ENCODE measurements around the gene PAF1. TPM values are rescaled to one million over a fixed set of nuclear protein-coding genes. Genes with fewer than 3 reads are reported as not detected.
A peak's percentile ranks its signal among the peaks of the same experiment; 100 is the strongest.

The PAF1 gene
- total and polyA plus RNA-seq, 12 donors, result 46.8 to 86.9 (median 52.9) TPM

DNA sequence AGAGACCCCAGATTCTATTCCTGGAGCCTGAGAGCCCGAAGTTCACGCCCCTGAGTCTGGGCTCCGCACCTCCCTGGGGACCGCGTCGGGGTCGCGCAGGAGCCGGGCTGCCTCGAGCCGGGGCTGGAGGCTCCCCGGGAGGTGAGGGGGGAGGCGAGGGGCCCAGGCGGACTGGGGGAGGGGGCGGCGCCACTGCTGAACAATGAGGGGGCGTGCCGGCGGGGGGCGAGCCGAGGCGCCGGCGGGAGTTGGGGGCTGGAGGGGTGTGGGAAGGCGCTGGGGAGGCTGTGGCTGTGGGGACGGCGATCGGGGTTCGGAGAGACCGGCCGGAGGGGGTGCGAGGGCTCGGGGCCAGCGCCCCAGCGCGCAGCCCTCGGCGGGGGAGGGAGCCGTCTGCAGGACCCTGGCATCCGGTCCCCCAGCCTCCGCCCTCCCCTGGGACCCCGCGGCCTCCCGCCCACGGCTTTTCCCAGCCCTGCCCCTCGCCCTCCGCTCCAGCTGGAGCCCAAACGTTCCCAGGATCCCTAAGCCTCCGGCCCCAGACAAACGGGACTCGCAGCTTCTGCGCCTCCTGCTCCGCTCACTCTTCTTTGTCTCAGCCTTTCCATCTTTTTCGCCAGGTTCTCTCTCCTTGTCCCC, 22.5 kb upstream of the PAF1 start:
- intact Hi-C loops (cut with DNase I), result no loop called here
- WGBS, 4 donors, result 3 to 13% (median 5%) methylated on average over 11 to 52 of the region's 54 CpGs

DNA sequence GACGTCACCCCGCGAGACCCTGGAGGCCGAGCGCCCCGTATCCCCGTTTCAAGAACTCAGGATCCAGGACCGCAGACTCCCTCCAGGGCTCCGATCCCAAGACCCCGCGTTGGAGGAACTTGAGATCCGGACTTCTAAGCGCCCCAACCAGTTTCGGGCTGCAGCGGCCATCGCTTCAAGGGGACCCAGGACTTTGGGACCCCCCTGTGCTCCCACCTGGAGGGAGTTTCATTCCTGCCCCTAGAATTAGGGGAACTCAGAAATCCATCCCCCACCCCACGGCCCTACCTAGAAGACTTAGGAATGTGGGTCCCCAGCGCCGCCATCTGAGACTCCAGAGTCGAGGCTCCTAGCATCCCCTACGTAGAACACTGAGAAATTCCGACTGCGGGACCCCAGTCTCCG, 22.0 kb upstream of the PAF1 start:
- intact Hi-C loops (cut with DNase I), result no loop called here
- H3K4me1 ChIP-seq (replicated peaks in 1 of 2), result peaks cover 8 to 24% of the 10 kb centered on the region in 2 donors
- TF ChIP-seq, protein P1, sequence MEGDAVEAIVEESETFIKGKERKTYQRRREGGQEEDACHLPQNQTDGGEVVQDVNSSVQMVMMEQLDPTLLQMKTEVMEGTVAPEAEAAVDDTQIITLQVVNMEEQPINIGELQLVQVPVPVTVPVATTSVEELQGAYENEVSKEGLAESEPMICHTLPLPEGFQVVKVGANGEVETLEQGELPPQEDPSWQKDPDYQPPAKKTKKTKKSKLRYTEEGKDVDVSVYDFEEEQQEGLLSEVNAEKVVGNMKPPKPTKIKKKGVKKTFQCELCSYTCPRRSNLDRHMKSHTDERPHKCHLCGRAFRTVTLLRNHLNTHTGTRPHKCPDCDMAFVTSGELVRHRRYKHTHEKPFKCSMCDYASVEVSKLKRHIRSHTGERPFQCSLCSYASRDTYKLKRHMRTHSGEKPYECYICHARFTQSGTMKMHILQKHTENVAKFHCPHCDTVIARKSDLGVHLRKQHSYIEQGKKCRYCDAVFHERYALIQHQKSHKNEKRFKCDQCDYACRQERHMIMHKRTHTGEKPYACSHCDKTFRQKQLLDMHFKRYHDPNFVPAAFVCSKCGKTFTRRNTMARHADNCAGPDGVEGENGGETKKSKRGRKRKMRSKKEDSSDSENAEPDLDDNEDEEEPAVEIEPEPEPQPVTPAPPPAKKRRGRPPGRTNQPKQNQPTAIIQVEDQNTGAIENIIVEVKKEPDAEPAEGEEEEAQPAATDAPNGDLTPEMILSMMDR (IDR thresholded peaks at IDR 0.05), result peak in 1 of 6 experiments; percentile 9
- TF ChIP-seq POLR2A (IDR thresholded peaks at IDR 0.05), result peak in 1 of 2 donors; percentile 21
- H3K36me3 ChIP-seq (replicated peaks in 1 of 2), result peaks cover 0 to 16% of the 10 kb centered on the region in 2 donors
- H3K9me3 ChIP-seq (replicated peaks in 1 of 3), result no peaks in the 10 kb centered on the region
- H3K27me3 ChIP-seq, result no peaks in the 10 kb centered on the region
- 0% methylated on average over 15 to 24 of the region's 24 CpGs; no CpG with 5 or more reads in 1 of the 4 donors for WGBS, 4 donors
- peak overlapping the region in 3 of 4 donors; percentile 60 to 75 (median 74) for H3K4me3 ChIP-seq
- DNase-seq, result peak in 3 of 7 donors; percentile 59 to 78 (median 75)
- H3K27ac ChIP-seq, result peak overlapping the region in 4 of 5 donors; percentile 52 to 93 (median 72)

More for the DNA sequence above, 22.5 kb upstream of the PAF1 start:
- Histone ChIP-seq H3K4me1 (replicated peaks in 1 of 2) (peaks cover 8 to 24% of the 10 kb centered on the region in 2 donors), H3K9me3 (replicated peaks in 1 of 3) (no peaks in the 10 kb centered on the region), H3K27ac (peak overlapping the region in 4 of 5 donors; percentile 52 to 93 (median 72)), H3K4me3 (peak overlapping the region in 3 of 4 donors; percentile 60 to 75 (median 74)), H3K36me3 (replicated peaks in 1 of 2) (peaks cover 0 to 13% of the 10 kb centered on the region in 2 donors), H3K27me3 (no peaks in the 10 kb centered on the region)
- DNase-seq, result peak in 6 of 7 donors; percentile 44 to 72 (median 62)
- no peak for TF ChIP-seq POLR2A (IDR thresholded peaks at IDR 0.05)
- TF ChIP-seq, protein P1 (IDR thresholded peaks at IDR 0.05), result no peak

DNA sequence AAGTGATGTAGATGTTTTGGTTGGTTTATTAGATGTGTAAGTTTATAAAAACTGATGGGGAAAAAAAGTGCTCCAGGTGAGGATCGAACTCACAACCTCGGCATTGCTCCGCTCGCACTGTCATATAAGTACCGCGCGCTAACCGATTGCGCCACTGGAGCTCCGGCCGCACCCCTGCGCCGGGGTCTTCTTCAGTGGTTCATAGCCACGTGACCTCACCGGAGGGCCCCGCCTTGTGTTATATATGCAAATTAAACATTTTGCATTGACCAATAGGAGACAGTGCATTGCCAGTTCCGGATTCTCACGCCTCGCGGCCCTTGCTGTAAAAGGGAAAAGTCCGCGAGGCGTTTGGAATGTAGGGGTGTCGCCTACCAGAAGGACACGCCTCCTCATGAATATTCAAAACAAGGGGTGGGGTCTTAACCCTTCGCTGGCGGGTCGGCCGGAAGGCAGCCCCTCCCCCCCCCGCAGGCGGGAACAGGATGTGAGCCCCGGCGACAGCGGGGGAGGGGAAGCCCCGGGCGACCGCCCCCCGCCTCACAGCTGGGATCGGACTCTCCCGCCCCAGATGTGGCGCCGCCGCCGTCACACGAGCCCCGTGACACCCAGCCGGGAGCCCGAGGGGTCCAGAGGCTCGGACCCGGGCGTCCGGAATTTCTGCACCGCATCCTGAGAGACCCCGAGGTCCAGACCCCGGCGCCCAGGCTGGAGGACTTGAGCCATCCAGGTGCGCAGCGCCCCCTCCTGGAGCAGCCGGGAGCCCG, 21.4 kb upstream of the PAF1 start, which contains the start of gene PLEKHG2:
Gene PLEKHG2 (plus strand): TSS at position 570 of the 767 bp plus-strand sequence. CDS start 1,418 bp downstream, outside the sequence.
- intact Hi-C loops (cut with DNase I), result no loop called here
- Histone ChIP-seq H3K27ac (peak within 1 kb of the TSS; percentile 89 to 96 (median 93)), H3K9me3 (replicated peaks in 1 of 3) (no peaks in the 10 kb centered on the region), H3K27me3 (no peaks in the 10 kb centered on the region), H3K4me3 (peak within 1 kb of the TSS in 3 of 4 donors; percentile 60 to 95 (median 74)), H3K4me1 (replicated peaks in 1 of 2) (peaks cover 8 to 24% of the 10 kb centered on the region in 2 donors), H3K36me3 (replicated peaks in 1 of 2) (peaks cover 0 to 16% of the 10 kb centered on the region in 2 donors)
- WGBS, 4 donors, result 0 to 1% (median 0%) methylated on average over 25 to 60 of the region's 60 CpGs
- TF ChIP-seq, protein P1 (IDR thresholded peaks at IDR 0.05), result peak; percentile 70 to 78 (median 78)
- TF ChIP-seq POLR2A (IDR thresholded peaks at IDR 0.05), result peak; percentile 89 to 97
- DNase-seq, result peak; percentile 92 to 99 (median 98)

DNA sequence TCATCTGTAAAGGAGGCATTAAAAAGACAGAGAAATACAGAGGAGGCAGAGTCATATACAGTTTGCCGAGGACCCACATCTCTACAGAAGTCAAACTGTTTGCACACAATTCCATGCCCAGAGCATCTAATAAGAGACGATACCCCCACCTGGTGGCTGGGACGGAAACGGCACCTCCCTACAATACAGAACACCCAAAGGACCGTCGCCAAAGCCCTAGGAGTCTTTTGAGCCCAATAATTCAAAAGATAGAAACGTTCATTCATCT, 20.9 kb upstream of the PAF1 start:
- Histone ChIP-seq H3K36me3 (replicated peaks in 1 of 2) (peaks cover 0 to 16% of the 10 kb centered on the region in 2 donors), H3K9me3 (replicated peaks in 1 of 3) (no peaks in the 10 kb centered on the region), H3K27me3 (no peaks in the 10 kb centered on the region), H3K4me3 (peak overlapping the region in 1 of 4 donors; percentile 95), H3K27ac (peak overlapping the region; percentile 89 to 96 (median 93)), H3K4me1 (replicated peaks in 1 of 2) (peaks cover 8 to 24% of the 10 kb centered on the region in 2 donors)
- WGBS, 4 donors, result 0 to 1% (median 0%) methylated on average over 7 of the region's 7 CpGs
- intact Hi-C loops (cut with DNase I), result no loop called here
- TF ChIP-seq POLR2A (IDR thresholded peaks at IDR 0.05), result no peak
- TF ChIP-seq, protein P1 (IDR thresholded peaks at IDR 0.05), result peak; percentile 83 to 99 (median 96)
- peak; percentile 90 to 98 (median 95) for DNase-seq

All from adrenal gland (tissue), 12 donors.